Skeletal muscle cell (primary cell): ENCODE data around the gene RGS10.
"Not testable (repeated sequence)": the region's sequence is repeated elsewhere in the genome, so short reads cannot be mapped to it uniquely, and the experiment has no call there.

Experiments used
- DNase-seq: peaks from one replicate; pipeline ENCODE4 v3.0.0-alpha.2; 2010; ENCODE audit warnings: low read depth
- H3K4me3 ChIP-seq: 2 replicates; pipeline ENCODE4 v1.5.1; 2011; ENCODE audit warnings: low read depth, mild to moderate bottlenecking, control low read depth, low read length, moderate library complexity

The RGS10 gene

GRCh38 chr10:119478111-119478802 is 64.3 kb downstream of the RGS10 start:
- no peak for DNase-seq
- no peak overlapping the region for H3K4me3 ChIP-seq

- no peak for DNase-seq
- no peak overlapping the region for H3K4me3 ChIP-seq
Measured at GRCh38 chr10:119477444-119477843, 65.1 kb downstream of the RGS10 start.

- DNase-seq, result no peak
- H3K4me3 ChIP-seq, result no peak overlapping the region
Measured at GRCh38 chr10:119474606-119475005, 67.9 kb downstream of the RGS10 start.

- H3K4me3 ChIP-seq, result no peak overlapping the region
- no peak for DNase-seq
Measured at GRCh38 chr10:119473771-119474170, 68.7 kb downstream of the RGS10 start.

GRCh38 chr10:119470920-119471702 is 71.4 kb downstream of the RGS10 start:
- no peak overlapping the region for H3K4me3 ChIP-seq
- DNase-seq, result no peak

- DNase-seq, result no peak
- H3K4me3 ChIP-seq, result no peak overlapping the region
Measured at GRCh38 chr10:119469846-119470245, 72.7 kb downstream of the RGS10 start.

GRCh38 chr10:119469325-119469707 is 73.2 kb downstream of the RGS10 start:
- no peak for DNase-seq
- H3K4me3 ChIP-seq, result no peak overlapping the region

GRCh38 chr10:119468542-119469324 is 73.8 kb downstream of the RGS10 start:
- DNase-seq, result no peak
- H3K4me3 ChIP-seq, result no peak overlapping the region

- no peak overlapping the region for H3K4me3 ChIP-seq
- no peak for DNase-seq
Measured at GRCh38 chr10:119466655-119467054, 75.9 kb downstream of the RGS10 start.

GRCh38 chr10:119466076-119466475 is 76.4 kb downstream of the RGS10 start:
- H3K4me3 ChIP-seq, result no peak overlapping the region
- no peak for DNase-seq

GRCh38 chr10:119465085-119465484 is 77.4 kb downstream of the RGS10 start:
- no peak for DNase-seq

GRCh38 chr10:119463195-119463594 is 79.3 kb downstream of the RGS10 start:
- not testable (repeated sequence) for DNase-seq, H3K4me3 ChIP-seq

More at GRCh38 chr10:119465085-119465484, 77.4 kb downstream of the RGS10 start:
- H3K4me3 ChIP-seq, result no peak overlapping the region

- H3K4me3 ChIP-seq, result no peak overlapping the region
- no peak for DNase-seq
Measured at GRCh38 chr10:119462773-119463172, 79.7 kb downstream of the RGS10 start.

GRCh38 chr10:119461923-119462322 is 80.6 kb downstream of the RGS10 start:
- no peak for DNase-seq
- no peak overlapping the region for H3K4me3 ChIP-seq

- no peak for DNase-seq
- no peak overlapping the region for H3K4me3 ChIP-seq
Measured at GRCh38 chr10:119461380-119461779, 81.1 kb downstream of the RGS10 start.

- H3K4me3 ChIP-seq, result no peak overlapping the region
- no peak for DNase-seq
Measured at GRCh38 chr10:119460369-119461195, 81.9 kb downstream of the RGS10 start.

- H3K4me3 ChIP-seq, result no peak overlapping the region
Measured at GRCh38 chr10:119459681-119460340, 82.7 kb downstream of the RGS10 start.

GRCh38 chr10:119457966-119458766 is 84.4 kb downstream of the RGS10 start:
- H3K4me3 ChIP-seq, result no peak overlapping the region
- DNase-seq, result peak; percentile 20

More at GRCh38 chr10:119459681-119460340, 82.7 kb downstream of the RGS10 start:
- no peak for DNase-seq
